HEK293 (cell line): Measurements from ENCODE around the gene SLC7A11.

Experiments used
- BCL11B ChIP-seq: fragments of 450-650 bp; formaldehyde crosslinking; IDR thresholded peaks from 2 replicates; pipeline ENCODE4 v1.5.1; 2016; ENCODE audit warnings: low read depth, missing biosample characterization, missing genetic modification characterization
- KLF16 ChIP-seq: fragments of 450-650 bp; formaldehyde crosslinking; IDR thresholded peaks from 2 replicates; pipeline ENCODE4 v1.5.1; 2017; ENCODE audit warnings: missing biosample characterization, missing genetic modification characterization
- KLF9 ChIP-seq: fragments of 450-650 bp; formaldehyde crosslinking; IDR thresholded peaks from 2 replicates; pipeline ENCODE4 v1.5.1; 2016; ENCODE audit warnings: missing biosample characterization, missing genetic modification characterization, low read depth
- OSR2 ChIP-seq: fragments of 450-650 bp; formaldehyde crosslinking; IDR thresholded peaks from 2 replicates; pipeline ENCODE4 v1.5.1; 2016; ENCODE audit warnings: missing biosample characterization, missing genetic modification characterization
- PRDM1 ChIP-seq: fragments of 450-650 bp; formaldehyde crosslinking; IDR thresholded peaks from 2 replicates; pipeline ENCODE4; 2016; ENCODE audit warnings: missing biosample characterization, missing genetic modification characterization
- PRDM10 ChIP-seq: fragments of 450-650 bp; formaldehyde crosslinking; IDR thresholded peaks from 2 replicates; pipeline ENCODE4 v1.5.1; 2016; ENCODE audit warnings: missing biosample characterization, missing genetic modification characterization
- SP3 ChIP-seq: fragments of 450-650 bp; formaldehyde crosslinking; IDR thresholded peaks from 2 replicates; pipeline ENCODE4 v1.5.1; 2016; ENCODE audit warnings: missing biosample characterization, missing genetic modification characterization
- ZBTB1 ChIP-seq: fragments of 450-650 bp; formaldehyde crosslinking; IDR thresholded peaks from 2 replicates; pipeline ENCODE4 v1.5.1; 2016; ENCODE audit warnings: missing biosample characterization, missing genetic modification characterization
- ZFP69B ChIP-seq: fragments of 450-650 bp; formaldehyde crosslinking; IDR thresholded peaks from 2 replicates; pipeline ENCODE4 v1.5.1; 2016; ENCODE audit warnings: missing biosample characterization, missing genetic modification characterization
- ZNF138 ChIP-seq: fragments of 450-650 bp; formaldehyde crosslinking; IDR thresholded peaks from 2 replicates; pipeline ENCODE4 v1.5.1; 2016; ENCODE audit warnings: missing biosample characterization, missing genetic modification characterization, borderline replicate concordance
- ZNF184 ChIP-seq: fragments of 450-650 bp; IDR thresholded peaks from 2 replicates; pipeline ENCODE4 v1.5.1; 2018; ENCODE audit warnings: missing biosample characterization, mild to moderate bottlenecking, missing genetic modification characterization
- ZNF274 ChIP-seq, 2 experiments: fragments of 200-500 bp in 1 of 2; fragments of 450-650 bp in 1 of 2; sonication (Bioruptor generic) in 1 of 2; formaldehyde crosslinking in 1 of 2; IDR thresholded peaks; 2 replicates each; pipeline versions ENCODE4 v1.5.1 to v1.6.1; 2014 to 2016; ENCODE audit warnings: borderline replicate concordance in 1 of 2, inconsistent platforms in 1 of 2, low read length in 1 of 2, missing biosample characterization in 1 of 2, missing genetic modification characterization in 1 of 2
- ZNF341 ChIP-seq: fragments of 450-650 bp; formaldehyde crosslinking; IDR thresholded peaks from 2 replicates; pipeline ENCODE4; 2016; ENCODE audit warnings: low read depth, missing biosample characterization, missing genetic modification characterization
- ZNF37A ChIP-seq: fragments of 450-650 bp; IDR thresholded peaks from 2 replicates; pipeline ENCODE4 v1.5.1; 2018; ENCODE audit warnings: missing biosample characterization, missing genetic modification characterization
- ZNF449 ChIP-seq: fragments of 450-650 bp; formaldehyde crosslinking; IDR thresholded peaks from 2 replicates; pipeline ENCODE4 v1.5.1; 2017; ENCODE audit warnings: missing biosample characterization, mild to moderate bottlenecking, missing genetic modification characterization, moderate library complexity
- ZNF555 ChIP-seq: fragments of 450-650 bp; formaldehyde crosslinking; conservative IDR thresholded peaks from 2 replicates; pipeline ENCODE4 v1.5.1; 2017; ENCODE audit warnings: missing biosample characterization, mild to moderate bottlenecking, missing genetic modification characterization, inconsistent platforms
- ZNF561 ChIP-seq: fragments of 450-650 bp; IDR thresholded peaks from 2 replicates; pipeline ENCODE4 v1.5.1; 2018; ENCODE audit warnings: missing biosample characterization, missing genetic modification characterization, borderline replicate concordance
- ZNF623 ChIP-seq: fragments of 450-650 bp; formaldehyde crosslinking; IDR thresholded peaks from 2 replicates; pipeline ENCODE4 v1.5.1; 2016; ENCODE audit warnings: missing biosample characterization, missing genetic modification characterization
- ZNF660 ChIP-seq: fragments of 450-650 bp; IDR thresholded peaks from 2 replicates; pipeline ENCODE4 v1.5.1; 2018; ENCODE audit warnings: missing biosample characterization, mild to moderate bottlenecking, missing genetic modification characterization
- ZNF76 ChIP-seq: fragments of 450-650 bp; formaldehyde crosslinking; IDR thresholded peaks from 2 replicates; pipeline ENCODE4; 2016; ENCODE audit warnings: low read depth, missing biosample characterization, missing genetic modification characterization, borderline replicate concordance
- ZNF777 ChIP-seq: fragments of 450-650 bp; formaldehyde crosslinking; IDR thresholded peaks from 2 replicates; pipeline ENCODE4 v1.5.1; 2017; ENCODE audit warnings: missing biosample characterization, missing genetic modification characterization, borderline replicate concordance
- ZNF843 ChIP-seq: fragments of 450-650 bp; formaldehyde crosslinking; IDR thresholded peaks from 2 replicates; pipeline ENCODE4 v1.5.1; 2016; ENCODE audit warnings: missing biosample characterization, missing genetic modification characterization
- ZSCAN30 ChIP-seq: fragments of 450-650 bp; IDR thresholded peaks from 2 replicates; pipeline ENCODE4 v1.5.1; 2018; ENCODE audit warnings: missing biosample characterization, mild to moderate bottlenecking, missing genetic modification characterization, moderate library complexity
- ZXDB ChIP-seq: fragments of 450-650 bp; formaldehyde crosslinking; IDR thresholded peaks from 2 replicates; pipeline ENCODE4 v1.5.1; 2016; ENCODE audit warnings: missing biosample characterization, missing genetic modification characterization
- TF ChIP-seq, protein P1 (sequence below): fragments of 450-650 bp; formaldehyde crosslinking; IDR thresholded peaks from 2 replicates; pipeline ENCODE4 v1.5.1; 2017; ENCODE audit warnings: missing biosample characterization, missing genetic modification characterization
- TF ChIP-seq, protein P2 (sequence below): fragments of 450-650 bp; IDR thresholded peaks from 2 replicates; pipeline ENCODE4 v1.5.1; 2018; ENCODE audit warnings: missing biosample characterization, mild to moderate bottlenecking, missing genetic modification characterization
- TF ChIP-seq, protein P3 (sequence below): IDR thresholded peaks from 2 replicates; pipeline ENCODE4 v1.6.1; 2011; ENCODE audit warnings: mild to moderate bottlenecking, low read depth, low read length, borderline replicate concordance
- TF ChIP-seq, protein P4 (sequence below): fragments of 450-650 bp; formaldehyde crosslinking; IDR thresholded peaks from 2 replicates; pipeline ENCODE4 v1.5.1; 2016; ENCODE audit warnings: missing biosample characterization, missing genetic modification characterization

The SLC7A11 gene

DNA sequence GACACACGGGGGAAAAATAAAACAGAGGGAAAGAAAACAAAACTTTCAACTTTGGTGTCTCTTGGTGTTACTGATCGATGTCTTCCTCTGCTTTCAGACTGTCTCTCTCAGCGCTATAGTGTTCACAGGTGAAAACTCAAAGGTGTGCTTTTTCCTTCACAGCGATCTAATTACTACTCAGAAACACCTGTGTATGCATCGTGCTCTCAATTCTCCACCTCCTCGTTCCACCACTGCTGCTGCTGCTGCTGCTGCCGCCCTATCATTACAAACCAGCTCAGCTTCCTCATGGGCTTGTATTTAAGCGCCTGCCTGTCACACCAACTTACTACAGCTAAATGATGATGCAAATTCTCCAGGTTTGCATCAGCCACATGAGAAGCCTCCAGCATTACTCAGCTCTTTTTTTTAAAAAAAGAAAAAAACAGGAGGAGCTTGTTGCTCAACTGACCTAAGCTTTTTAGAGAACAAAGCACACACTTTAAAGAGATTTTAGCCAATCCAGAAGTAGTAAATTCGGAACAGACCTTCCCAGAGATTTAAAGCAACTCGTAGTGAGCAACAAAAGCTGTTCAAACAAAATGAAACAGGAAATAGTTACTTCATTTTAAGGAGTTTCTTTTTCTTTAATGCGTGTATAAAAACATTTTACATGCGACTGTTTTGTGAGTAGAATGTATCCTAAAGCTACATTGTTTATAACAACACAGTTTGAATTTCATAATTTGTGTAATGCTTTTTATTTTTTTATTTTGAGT lies at the start of gene SLC7A11 (continued):
- TF ChIP-seq ZNF555: no peak
- no peak for TF ChIP-seq KLF9 (tag by site-specific recombination)
- peak; percentile 40; the same call in 1 of the 2 replicates for TF ChIP-seq ZNF449 (tag by site-specific recombination)
- TF ChIP-seq, protein P1, sequence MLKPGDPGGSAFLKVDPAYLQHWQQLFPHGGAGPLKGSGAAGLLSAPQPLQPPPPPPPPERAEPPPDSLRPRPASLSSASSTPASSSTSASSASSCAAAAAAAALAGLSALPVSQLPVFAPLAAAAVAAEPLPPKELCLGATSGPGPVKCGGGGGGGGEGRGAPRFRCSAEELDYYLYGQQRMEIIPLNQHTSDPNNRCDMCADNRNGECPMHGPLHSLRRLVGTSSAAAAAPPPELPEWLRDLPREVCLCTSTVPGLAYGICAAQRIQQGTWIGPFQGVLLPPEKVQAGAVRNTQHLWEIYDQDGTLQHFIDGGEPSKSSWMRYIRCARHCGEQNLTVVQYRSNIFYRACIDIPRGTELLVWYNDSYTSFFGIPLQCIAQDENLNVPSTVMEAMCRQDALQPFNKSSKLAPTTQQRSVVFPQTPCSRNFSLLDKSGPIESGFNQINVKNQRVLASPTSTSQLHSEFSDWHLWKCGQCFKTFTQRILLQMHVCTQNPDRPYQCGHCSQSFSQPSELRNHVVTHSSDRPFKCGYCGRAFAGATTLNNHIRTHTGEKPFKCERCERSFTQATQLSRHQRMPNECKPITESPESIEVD (tag by site-specific recombination): peak; percentile 97
- no peak for TF ChIP-seq ZNF777
- TF ChIP-seq ZNF660 (tag by site-specific recombination): peak; percentile 80; the same call in 1 of the 2 replicates
- peak; percentile 59; the same call in 1 of the 2 replicates for TF ChIP-seq PRDM1 (tag by site-specific recombination)
- TF ChIP-seq ZNF623: no peak
- TF ChIP-seq, protein P2, sequence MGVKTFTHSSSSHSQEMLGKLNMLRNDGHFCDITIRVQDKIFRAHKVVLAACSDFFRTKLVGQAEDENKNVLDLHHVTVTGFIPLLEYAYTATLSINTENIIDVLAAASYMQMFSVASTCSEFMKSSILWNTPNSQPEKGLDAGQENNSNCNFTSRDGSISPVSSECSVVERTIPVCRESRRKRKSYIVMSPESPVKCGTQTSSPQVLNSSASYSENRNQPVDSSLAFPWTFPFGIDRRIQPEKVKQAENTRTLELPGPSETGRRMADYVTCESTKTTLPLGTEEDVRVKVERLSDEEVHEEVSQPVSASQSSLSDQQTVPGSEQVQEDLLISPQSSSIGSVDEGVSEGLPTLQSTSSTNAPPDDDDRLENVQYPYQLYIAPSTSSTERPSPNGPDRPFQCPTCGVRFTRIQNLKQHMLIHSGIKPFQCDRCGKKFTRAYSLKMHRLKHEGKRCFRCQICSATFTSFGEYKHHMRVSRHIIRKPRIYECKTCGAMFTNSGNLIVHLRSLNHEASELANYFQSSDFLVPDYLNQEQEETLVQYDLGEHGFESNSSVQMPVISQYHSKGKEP (tag by site-specific recombination): peak; percentile 77
- TF ChIP-seq KLF16 (tag by site-specific recombination): no peak
- TF ChIP-seq PRDM10 (tag by site-specific recombination): 0 out of 2 replicates have a peak, but pooled peaks have one; percentile 6
- TF ChIP-seq ZNF843 (tag by site-specific recombination): no peak
- TF ChIP-seq ZNF138 (tag by site-specific recombination): no peak
- no peak for TF ChIP-seq ZNF76
- peak; percentile 58 for TF ChIP-seq ZXDB (tag by site-specific recombination)
- no peak for TF ChIP-seq ZNF274 (IDR thresholded peaks at IDR 0.05; ENCODE audit: low read length)
- TF ChIP-seq ZNF274 (tag by site-specific recombination; IDR thresholded peaks at IDR 0.05; ENCODE audit: borderline replicate concordance): no peak
- TF ChIP-seq, protein P3, sequence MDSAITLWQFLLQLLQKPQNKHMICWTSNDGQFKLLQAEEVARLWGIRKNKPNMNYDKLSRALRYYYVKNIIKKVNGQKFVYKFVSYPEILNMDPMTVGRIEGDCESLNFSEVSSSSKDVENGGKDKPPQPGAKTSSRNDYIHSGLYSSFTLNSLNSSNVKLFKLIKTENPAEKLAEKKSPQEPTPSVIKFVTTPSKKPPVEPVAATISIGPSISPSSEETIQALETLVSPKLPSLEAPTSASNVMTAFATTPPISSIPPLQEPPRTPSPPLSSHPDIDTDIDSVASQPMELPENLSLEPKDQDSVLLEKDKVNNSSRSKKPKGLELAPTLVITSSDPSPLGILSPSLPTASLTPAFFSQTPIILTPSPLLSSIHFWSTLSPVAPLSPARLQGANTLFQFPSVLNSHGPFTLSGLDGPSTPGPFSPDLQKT: no peak
- TF ChIP-seq, protein P4, sequence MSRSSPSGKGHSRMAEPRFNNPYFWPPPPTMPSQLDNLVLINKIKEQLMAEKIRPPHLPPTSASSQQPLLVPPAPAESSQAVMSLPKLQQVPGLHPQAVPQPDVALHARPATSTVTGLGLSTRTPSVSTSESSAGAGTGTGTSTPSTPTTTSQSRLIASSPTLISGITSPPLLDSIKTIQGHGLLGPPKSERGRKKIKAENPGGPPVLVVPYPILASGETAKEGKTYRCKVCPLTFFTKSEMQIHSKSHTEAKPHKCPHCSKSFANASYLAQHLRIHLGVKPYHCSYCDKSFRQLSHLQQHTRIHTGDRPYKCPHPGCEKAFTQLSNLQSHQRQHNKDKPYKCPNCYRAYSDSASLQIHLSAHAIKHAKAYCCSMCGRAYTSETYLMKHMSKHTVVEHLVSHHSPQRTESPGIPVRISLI: peak; percentile 98
- TF ChIP-seq ZBTB1 (tag by site-specific recombination): no peak
- peak; percentile 81 for TF ChIP-seq OSR2 (tag by site-specific recombination)
- TF ChIP-seq ZNF37A: no peak
- no peak; the same call in 1 of the 2 replicates for TF ChIP-seq ZNF184 (tag by site-specific recombination)
- TF ChIP-seq ZSCAN30 (tag by site-specific recombination): no peak
- no peak for TF ChIP-seq ZFP69B (tag by site-specific recombination)
- TF ChIP-seq BCL11B (tag by site-specific recombination): no peak
- no peak for TF ChIP-seq ZNF341 (tag by site-specific recombination)
- no peak for TF ChIP-seq ZNF561
- peak; percentile 39; the same call in 1 of the 2 replicates for TF ChIP-seq SP3
